H9 (cell line): Measurements from ENCODE around the gene MCRIP1. TPM values are rescaled to one million over a fixed set of nuclear protein-coding genes. Genes with fewer than 3 reads are reported as not detected.

Experiments
- DNase-seq: peaks from one replicate; pipeline ENCODE4 v3.0.0-alpha.2; 2017
- H2AFZ ChIP-seq: one replicate; pipeline ENCODE4 v1.6.1; 2013; ENCODE audit warnings: mild to moderate bottlenecking, low read length, control low read depth, moderate library complexity
- H2AK5ac ChIP-seq: 2 replicates; pipeline ENCODE4 v1.6.1; 2013; ENCODE audit warnings: low read length, control low read depth, mixed read lengths; ENCODE audit not compliant: insufficient read length
- H2BK120ac ChIP-seq: one replicate; pipeline ENCODE4 v1.6.1; 2013; ENCODE audit warnings: low read depth, mild to moderate bottlenecking, low read length, control low read depth, inconsistent platforms; ENCODE audit not compliant: poor library complexity, severe bottlenecking
- H2BK12ac ChIP-seq: 2 replicates; pipeline ENCODE4 v1.6.1; 2013; ENCODE audit warnings: low read length, control low read depth, mixed read lengths, low read depth; ENCODE audit not compliant: insufficient read length
- H2BK15ac ChIP-seq: 2 replicates; pipeline ENCODE4 v1.6.1; 2013; ENCODE audit warnings: low read depth, low read length, control low read depth
- H2BK20ac ChIP-seq: one replicate; pipeline ENCODE4 v1.6.1; 2013; ENCODE audit warnings: low read depth, mild to moderate bottlenecking, low read length, control low read depth, inconsistent platforms; ENCODE audit not compliant: poor library complexity, severe bottlenecking
- H2BK5ac ChIP-seq: 2 replicates; pipeline ENCODE4 v1.6.1; 2013; ENCODE audit warnings: low read length, control low read depth, mixed read lengths; ENCODE audit not compliant: insufficient read length
- H3K14ac ChIP-seq: 2 replicates; pipeline ENCODE4 v1.6.1; 2013; ENCODE audit warnings: low read length, control low read depth; ENCODE audit not compliant: insufficient read depth
- H3K18ac ChIP-seq: 2 replicates; pipeline ENCODE4 v1.6.1; 2013; ENCODE audit warnings: low read depth, mild to moderate bottlenecking, mixed read lengths, low read length, control low read depth; ENCODE audit not compliant: insufficient read length
- H3K23ac ChIP-seq: 2 replicates; pipeline ENCODE4 v1.6.1; 2013; ENCODE audit warnings: low read length, control low read depth, mixed read lengths, low read depth; ENCODE audit not compliant: insufficient read length
- H3K23me2 ChIP-seq: 2 replicates; pipeline ENCODE4 v1.6.1; 2013; ENCODE audit warnings: low read depth, mild to moderate bottlenecking, mixed read lengths, low read length, control low read depth; ENCODE audit not compliant: insufficient read length, poor library complexity, severe bottlenecking
- H3K27ac ChIP-seq: 2 replicates; pipeline ENCODE4 v1.5.1; 2013; ENCODE audit warnings: low read length, control low read depth, mixed read lengths, low read depth; ENCODE audit not compliant: insufficient read length
- H3K27me3 ChIP-seq: 2 replicates; pipeline ENCODE4 v1.6.1; 2013; ENCODE audit warnings: low read length, control low read depth, inconsistent platforms; ENCODE audit not compliant: insufficient read depth
- H3K4ac ChIP-seq: 2 replicates; pipeline ENCODE4 v1.6.1; 2013; ENCODE audit warnings: low read depth, mild to moderate bottlenecking, control low read depth, inconsistent platforms, low read length, moderate library complexity
- H3K4me1 ChIP-seq: 2 replicates; pipeline ENCODE4 v1.6.1; 2013; ENCODE audit warnings: low read length, control low read depth, inconsistent platforms; ENCODE audit not compliant: insufficient read depth
- H3K4me2 ChIP-seq: 2 replicates; pipeline ENCODE4 v1.6.1; 2013; ENCODE audit warnings: low read length, control low read depth, mixed read lengths; ENCODE audit not compliant: insufficient read length, insufficient read depth
- H3K56ac ChIP-seq: 2 replicates; pipeline ENCODE4 v1.6.1; 2013; ENCODE audit warnings: low read depth, mild to moderate bottlenecking, mixed read lengths, low read length, control low read depth; ENCODE audit not compliant: insufficient read length
- H3K79me1 ChIP-seq: 2 replicates; pipeline ENCODE4 v1.6.1; 2013; ENCODE audit warnings: low read depth, mild to moderate bottlenecking, moderate library complexity, low read length, control low read depth, inconsistent platforms; ENCODE audit not compliant: insufficient read depth, poor library complexity, severe bottlenecking
- H3K79me2 ChIP-seq: 2 replicates; pipeline ENCODE4 v1.6.1; 2013; ENCODE audit warnings: low read length, control low read depth, inconsistent platforms; ENCODE audit not compliant: insufficient read depth
- H3K9ac ChIP-seq: 2 replicates; pipeline ENCODE4 v1.6.1; 2013; ENCODE audit warnings: low read length, control low read depth, mixed read lengths; ENCODE audit not compliant: insufficient read length; ENCODE audit errors: extremely low read depth
- H3K9me3 ChIP-seq: one replicate; pipeline ENCODE4 v1.6.1; 2013; ENCODE audit warnings: low read depth, low read length, inconsistent platforms; ENCODE audit not compliant: control insufficient read depth
- H3T11ph ChIP-seq: one replicate; pipeline ENCODE4 v1.6.1; 2013; ENCODE audit warnings: mild to moderate bottlenecking, low read length, control low read depth, inconsistent platforms
- H4K20me1 ChIP-seq: one replicate; pipeline ENCODE4 v1.6.1; 2013; ENCODE audit not compliant: control insufficient read depth, insufficient read length, insufficient read depth
- H4K5ac ChIP-seq: 2 replicates; pipeline ENCODE4 v1.6.1; 2013; ENCODE audit warnings: low read depth, mild to moderate bottlenecking, mixed read lengths, low read length, control low read depth; ENCODE audit not compliant: insufficient read length
- H4K8ac ChIP-seq: replicated peaks from 2 replicates; pipeline ENCODE4 v1.6.1; 2013; ENCODE audit warnings: low read length, control low read depth, mixed read lengths, low read depth; ENCODE audit not compliant: insufficient read length
- H4K91ac ChIP-seq: 2 replicates; pipeline ENCODE4 v1.6.1; 2013; ENCODE audit warnings: low read depth, mild to moderate bottlenecking, moderate library complexity, mixed read lengths, low read length, control low read depth; ENCODE audit not compliant: insufficient read length
- H3K27ac Mint-ChIP-seq, 3 experiments: 2 replicates in 2 of 3; 3 replicates in 1 of 3; pipeline ENCODE4 v1.8.0; 2020 to 2021; ENCODE audit warnings: mixed read lengths in 3 of 3, mild to moderate bottlenecking in 1 of 3, moderate library complexity in 1 of 3
- H3K27me3 Mint-ChIP-seq: 2 replicates; pipeline ENCODE4 v1.8.0; 2021; ENCODE audit warnings: low read depth, mild to moderate bottlenecking, moderate library complexity, mixed read lengths
- H3K36me3 Mint-ChIP-seq, 3 experiments: 2 replicates in 2 of 3; 3 replicates in 1 of 3; pipeline ENCODE4 v1.8.0; 2020 to 2021; ENCODE audit warnings: low read depth in 3 of 3, mixed read lengths in 3 of 3; ENCODE audit not compliant: insufficient read depth in 1 of 3
- H3K4me1 Mint-ChIP-seq, 2 experiments: 2 replicates each; pipeline ENCODE4 v1.8.0; 2020; ENCODE audit warnings: mixed read lengths in 2 of 2
- H3K4me3 Mint-ChIP-seq, 2 experiments: 2 replicates in 1 of 2; 3 replicates in 1 of 2; pipeline ENCODE4 v1.8.0; 2020 to 2021; ENCODE audit warnings: mild to moderate bottlenecking in 2 of 2, mixed read lengths in 2 of 2, moderate library complexity in 1 of 2
- H3K9me3 Mint-ChIP-seq, 2 experiments: 2 replicates in 1 of 2; 3 replicates in 1 of 2; pipeline ENCODE4 v1.8.0; 2020; ENCODE audit warnings: mild to moderate bottlenecking in 2 of 2, mixed read lengths in 2 of 2, moderate library complexity in 1 of 2
- CTCF ChIP-seq: fragments of 200-600 bp; sonication (generic); conservative IDR thresholded peaks from 3 replicates; pipeline ENCODE4 v1.8.0; 2021; ENCODE audit warnings: antibody characterized with exemption, mild to moderate bottlenecking
- WGBS: extraction: QIAGEN DNeasy Blood & Tissue Kit; methylation state at CpG from one replicate; pipeline ENCODE4 v1.1.7; 2013; ENCODE audit warnings: missing lambda C conversion rate, low lambda C conversion rate, mixed read lengths; ENCODE audit not compliant: insufficient read length; ENCODE audit errors: extremely low coverage; 5-methylcytosine and 5-hydroxymethylcytosine counted together
- total RNA-seq: library from RNA; stranded (reverse); gene quantifications from 2 replicates; pipeline ENCODE4 v1.2.1, GENCODE V29; 2021

MCRIP1 gene
- total RNA-seq, 1 experiment from 2014 or later = 118 TPM

GRCh38 chr17:81811705-81812570, 21.2 kb downstream of the MCRIP1 start:
- H2BK5ac ChIP-seq = no peak overlapping the region
- no peak overlapping the region for H3K4me2 ChIP-seq
- H3K9ac ChIP-seq = no peak overlapping the region
- H3K79me1 ChIP-seq = no peaks in the 10 kb centered on the region
- no peak overlapping the region for H2BK12ac ChIP-seq
- H3K79me2 ChIP-seq = no peaks in the 10 kb centered on the region
- no peak overlapping the region for H4K5ac ChIP-seq
- H2BK120ac ChIP-seq = no peak overlapping the region
- H2AK5ac ChIP-seq = no peak overlapping the region
- H3K56ac ChIP-seq = no peak overlapping the region
- TF ChIP-seq CTCF = no peak
- H3K4me1 Mint-ChIP-seq = no peaks in the 10 kb centered on the region
- no peaks in the 10 kb centered on the region; the same call in 1 of the 2 replicates for H3K27me3 ChIP-seq
- no peaks in the 10 kb centered on the region for H3K9me3 ChIP-seq
- no peak overlapping the region for H3K18ac ChIP-seq
- no peak overlapping the region for H3K4me3 Mint-ChIP-seq
- no peak overlapping the region for H2BK15ac ChIP-seq
- no CpG with 5 or more reads among the region's 24 CpGs for WGBS
- H3K23ac ChIP-seq = no peak overlapping the region
- peaks cover 31% of the 10 kb centered on the region for H3K27me3 Mint-ChIP-seq
- no peaks in the 10 kb centered on the region; a peak in 2 of 5 replicates for H3K9me3 Mint-ChIP-seq
- H3K23me2 ChIP-seq = no peaks in the 10 kb centered on the region
- no peak overlapping the region for H4K8ac ChIP-seq
- H3K4ac ChIP-seq = no peak overlapping the region
- no peak overlapping the region for H3K14ac ChIP-seq
- H3K27ac ChIP-seq = no peak overlapping the region
- H3T11ph ChIP-seq = no peak overlapping the region
- no peak overlapping the region for H2AFZ ChIP-seq
- no peaks in the 10 kb centered on the region for H3K4me1 ChIP-seq
- H4K20me1 ChIP-seq = no peaks in the 10 kb centered on the region
- no peak overlapping the region for H3K27ac Mint-ChIP-seq
- H4K91ac ChIP-seq = no peak overlapping the region
- DNase-seq = no peak
- no peaks in the 10 kb centered on the region for H3K36me3 Mint-ChIP-seq
- no peak overlapping the region for H2BK20ac ChIP-seq
